Activated CD4-positive, alpha-beta T cell treated with anti-CD3 and anti-CD28 coated beads, Interleukin-2, amount 50 U/mL, for 1 hour (primary cell): ENCODE data around the gene RSBN1L.

Experiments used
- DNase-seq: peaks from one replicate; pipeline ENCODE4 v3.0.0-alpha.2; 2020

RSBN1L gene

GRCh38 chr7:77734659-77735421 lies 38.6 kb downstream of the RSBN1L start:
- DNase-seq = no peak

- DNase-seq = no peak
These were observed 39.2 kb downstream of the RSBN1L start for GRCh38 chr7:77735457-77735856.

GRCh38 chr7:77736991-77737390 lies 40.7 kb downstream of the RSBN1L start:
- DNase-seq = no peak

GRCh38 chr7:77738382-77738781 lies 42.1 kb downstream of the RSBN1L start:
- DNase-seq = no peak

GRCh38 chr7:77738871-77739270 lies 42.6 kb downstream of the RSBN1L start:
- no peak for DNase-seq

GRCh38 chr7:77740257-77740656 lies 44.0 kb downstream of the RSBN1L start:
- DNase-seq = no peak

GRCh38 chr7:77743518-77743917 lies 47.3 kb downstream of the RSBN1L start:
- no peak for DNase-seq

- DNase-seq = no peak
These were observed 49.5 kb downstream of the RSBN1L start for GRCh38 chr7:77745746-77746145.

GRCh38 chr7:77746164-77746823 lies 50.0 kb downstream of the RSBN1L start:
- no peak for DNase-seq

- DNase-seq = no peak
These were observed 50.5 kb downstream of the RSBN1L start for GRCh38 chr7:77746824-77747165.

- DNase-seq = no peak
These were observed 50.9 kb downstream of the RSBN1L start for GRCh38 chr7:77747178-77747577.

- DNase-seq = no peak
These were observed 51.5 kb downstream of the RSBN1L start for GRCh38 chr7:77747718-77748117.

- DNase-seq = no peak
These were observed 55.8 kb downstream of the RSBN1L start for GRCh38 chr7:77752016-77752415.

GRCh38 chr7:77753173-77753572 lies 56.9 kb downstream of the RSBN1L start:
- no peak for DNase-seq

GRCh38 chr7:77757589-77757988 lies 61.3 kb downstream of the RSBN1L start:
- no peak for DNase-seq

GRCh38 chr7:77759294-77759889 lies 63.1 kb downstream of the RSBN1L start:
- DNase-seq = peak; percentile 67

- no peak for DNase-seq
These were observed 64.7 kb downstream of the RSBN1L start for GRCh38 chr7:77760809-77761453.

- no peak for DNase-seq
These were observed 69.2 kb downstream of the RSBN1L start for GRCh38 chr7:77765481-77765880.

- DNase-seq = no peak
These were observed 69.9 kb downstream of the RSBN1L start for GRCh38 chr7:77765906-77766800.

- DNase-seq = no peak
These were observed 70.7 kb downstream of the RSBN1L start for GRCh38 chr7:77766801-77767605.

- DNase-seq = no peak
These were observed 74.1 kb downstream of the RSBN1L start for GRCh38 chr7:77770316-77770715.

GRCh38 chr7:77771901-77772300 lies 75.6 kb downstream of the RSBN1L start:
- no peak for DNase-seq
